Transverse colon (tissue), 4 donors: ENCODE measurements around the gene ASB13. TPM values are rescaled to one million over a fixed set of nuclear protein-coding genes. Genes with fewer than 3 reads are reported as not detected.

Source experiments
- DNase-seq: peaks from one replicate; pipeline ENCODE4 v3.0.0-alpha.2; 2019
- H3K27ac ChIP-seq, 4 donors: fragments of 200-600 bp; sonication (generic); 2 replicates each; pipeline ENCODE4 v1.5.1; 2016 to 2018; ENCODE audit warnings: inconsistent platforms in 4 of 4
- H3K27me3 ChIP-seq: fragments of 200-600 bp; sonication (generic); 2 replicates; pipeline ENCODE4 v1.5.1; 2017; ENCODE audit warnings: inconsistent platforms
- H3K36me3 ChIP-seq, 4 donors: fragments of 200-600 bp; sonication (generic); 2 replicates each; pipeline ENCODE4 v1.5.1; 2017 to 2019; ENCODE audit warnings: inconsistent platforms in 4 of 4
- H3K4me1 ChIP-seq, 4 donors: fragments of 200-600 bp; sonication (generic); 2 replicates each; pipeline ENCODE4 v1.5.1; 2017 to 2020; ENCODE audit warnings: inconsistent platforms in 4 of 4
- H3K4me3 ChIP-seq, 4 donors: fragments of 200-600 bp; sonication (generic); 1 replicate in 1 of 4; 2 replicates in 3 of 4; pipeline versions ENCODE4 v1.5.1 to v1.6.1; 2017 to 2019; ENCODE audit warnings: inconsistent platforms in 4 of 4
- H3K9me3 ChIP-seq, 2 donors: fragments of 200-600 bp; sonication (generic); 2 replicates each; pipeline ENCODE4 v1.5.1; 2017 to 2019; ENCODE audit warnings: inconsistent platforms in 2 of 2
- CTCF ChIP-seq, 5 experiments: fragments of 200-600 bp in 3 of 5; fragments of 450-650 bp in 2 of 5; sonication (generic) in 3 of 5; IDR thresholded peaks; 1 replicate in 2 of 5; 2 replicates in 3 of 5; pipeline ENCODE4 v1.5.1; 2016 to 2017; ENCODE audit warnings: antibody characterized with exemption in 5 of 5, inconsistent platforms in 3 of 5, mild to moderate bottlenecking in 2 of 5, moderate library complexity in 1 of 5
- EP300 ChIP-seq: sonication (generic); formaldehyde crosslinking; IDR thresholded peaks from one replicate; pipeline ENCODE4 v1.6.1; 2017; ENCODE audit warnings: antibody characterized with exemption, low read depth
- POLR2A ChIP-seq: fragments of 450-650 bp; IDR thresholded peaks from one replicate; pipeline ENCODE4 v1.6.1; 2016; ENCODE audit warnings: antibody characterized with exemption, mild to moderate bottlenecking, moderate library complexity
- POLR2AphosphoS5 ChIP-seq, 3 donors: sonication (generic); formaldehyde crosslinking; IDR thresholded peaks; one replicate each; pipeline ENCODE4 v1.6.1; 2016; ENCODE audit warnings: antibody characterized with exemption in 3 of 3
- WGBS, 2 donors: methylation state at CpG; one replicate each; pipeline ENCODE4 v1.1.5; 2018; ENCODE audit warnings: low coverage in 1 of 2; 5-methylcytosine and 5-hydroxymethylcytosine counted together
- in situ Hi-C, 4 donors: fragments of 200-750 bp; cut with MboI; loops; one replicate each; pipeline versions ENCODE4 v1.15.0 to v1.15.1; 2017; ENCODE audit warnings: low sequenced_read_pairs in 3 of 4, low pct_ligation_motif_present in 1 of 4, low pct_unique_long_range_greater_than_20kb in 1 of 4
- intact Hi-C: fragments of 100-400 bp; cut with DNase I; formaldehyde crosslinking; loops from one replicate; pipeline ENCODE4 v1.15.1; 2023; ENCODE audit warnings: low total_unique reads
- total RNA-seq, 4 donors: library from RNA; depleted of rRNA; stranded (reverse); fragments of >200 nt; gene quantifications; one replicate each; pipeline ENCODE4 v1.1.0, GENCODE V29; 2016

The ASB13 gene
- total RNA-seq, 4 donors from 2014 or later = 14.5 to 73.3 (median 61.0) TPM

GRCh38 chr10:5599613-5600520 is 66.5 kb downstream of the ASB13 start:
- TF ChIP-seq POLR2AphosphoS5 (IDR thresholded peaks at IDR 0.05) = no peak
- TF ChIP-seq EP300 = no peak
- TF ChIP-seq CTCF (IDR thresholded peaks at IDR 0.05) = no peak
- no peak for TF ChIP-seq POLR2A
- Histone ChIP-seq H3K36me3 (no peaks in the 10 kb centered on the region), H3K4me1 (no peaks in the 10 kb centered on the region), H3K27me3 (no peaks in the 10 kb centered on the region), H3K27ac (no peak overlapping the region), H3K9me3 (no peaks in the 10 kb centered on the region), H3K4me3 (no peak overlapping the region)
- WGBS, 2 donors = 76 to 82% methylated on average over 7 to 23 of the region's 23 CpGs
- DNase-seq = no peak
- in situ Hi-C loops (loop anchor here in 1 of 4 donors (25.0 kb wide), 1 partner anchor 763 kb away; the partner anchor contains the start of gene AKR1E2), intact Hi-C loops (no loop called here)

- Histone ChIP-seq H3K4me1 (no peaks in the 10 kb centered on the region), H3K36me3 (no peaks in the 10 kb centered on the region), H3K27ac (no peak overlapping the region), H3K27me3 (no peaks in the 10 kb centered on the region), H3K4me3 (no peak overlapping the region), H3K9me3 (no peaks in the 10 kb centered on the region)
- in situ Hi-C loops (no loop called here), intact Hi-C loops (no loop called here)
- TF ChIP-seq POLR2A = no peak
- TF ChIP-seq CTCF (IDR thresholded peaks at IDR 0.05) = no peak
- no peak for TF ChIP-seq EP300
- no peak for TF ChIP-seq POLR2AphosphoS5 (IDR thresholded peaks at IDR 0.05)
- no peak for DNase-seq
- WGBS, 2 donors = 76 to 78% methylated on average over 7 to 11 of the region's 11 CpGs
These were observed 68.2 kb downstream of the ASB13 start for GRCh38 chr10:5598085-5598690.

- in situ Hi-C loops = no loop called here
- no peaks in the 10 kb centered on the region for H3K27me3 ChIP-seq
- no peaks in the 10 kb centered on the region for H3K9me3 ChIP-seq
- no peak overlapping the region for H3K27ac ChIP-seq
- no peak overlapping the region for H3K4me3 ChIP-seq
- TF ChIP-seq EP300 (no peak), POLR2A (no peak), CTCF (IDR thresholded peaks at IDR 0.05) (no peak), POLR2AphosphoS5 (IDR thresholded peaks at IDR 0.05) (no peak)
- H3K36me3 ChIP-seq = no peaks in the 10 kb centered on the region
- intact Hi-C loops = no loop called here
- no peaks in the 10 kb centered on the region for H3K4me1 ChIP-seq
- no peak for DNase-seq
- 75 to 84% methylated on average over 7 to 25 of the region's 26 CpGs for WGBS, 2 donors
These were observed 69.6 kb downstream of the ASB13 start for GRCh38 chr10:5596611-5597341.

- no peaks in the 10 kb centered on the region for H3K36me3 ChIP-seq
- in situ Hi-C loops = no loop called here
- no peaks in the 10 kb centered on the region for H3K27me3 ChIP-seq
- H3K27ac ChIP-seq = no peak overlapping the region
- H3K9me3 ChIP-seq = no peaks in the 10 kb centered on the region
- DNase-seq = no peak
- WGBS, 2 donors = 80 to 84% methylated on average over 2 to 9 of the region's 9 CpGs
- TF ChIP-seq EP300 = no peak
- TF ChIP-seq POLR2A = no peak
- no peak for TF ChIP-seq POLR2AphosphoS5 (IDR thresholded peaks at IDR 0.05)
- TF ChIP-seq CTCF (IDR thresholded peaks at IDR 0.05) = no peak
- intact Hi-C loops = no loop called here
- H3K4me1 ChIP-seq = no peaks in the 10 kb centered on the region
- no peak overlapping the region for H3K4me3 ChIP-seq
These were observed 70.4 kb downstream of the ASB13 start for GRCh38 chr10:5595994-5596471.
